Panc1 (cell line): Measurements from ENCODE around the gene RYR3. TPM values are rescaled to one million over a fixed set of nuclear protein-coding genes. Genes with fewer than 3 reads are reported as not detected.

Experiments used
- ATAC-seq: fragments of 200-7000 bp; cut with Tn5 transposase; 2 replicates; pipeline ENCODE4 v1.9.1; 2020; ENCODE audit warnings: mild to moderate bottlenecking, moderate library complexity
- BruUV-seq: library from RNA; stranded (reverse); fragments of 400-500 nt; replicated peaks from 2 replicates; lab custom pipeline; 2021; lab: Mats Ljungman, UMichigan
- CTCF ChIA-PET: fragments of 300-600 bp; sonication (Branson Sonifier 250); formaldehyde crosslinking; loops from one replicate; lab custom pipeline; 2022; ENCODE audit warnings: antibody characterized with exemption; lab: Charles Lee
- POLR2A ChIA-PET: fragments of 300-600 bp; sonication (Branson Sonifier 250); formaldehyde crosslinking; loops from one replicate; lab custom pipeline; 2022; ENCODE audit warnings: antibody characterized with exemption; lab: Charles Lee
- DNase-seq: peaks from one replicate; pipeline ENCODE4 v3.0.0-alpha.2; 2010; ENCODE audit warnings: low read depth, low spot score
- H3K27ac ChIP-seq: 2 replicates; pipeline ENCODE4 v1.5.1; 2011; ENCODE audit warnings: mild to moderate bottlenecking, low read length, inconsistent platforms
- H3K27me3 ChIP-seq: fragments of 200-500 bp; sonication (Bioruptor generic); 2 replicates; pipeline ENCODE4 v1.6.0; 2014; ENCODE audit warnings: low read length, inconsistent platforms; ENCODE audit not compliant: control insufficient read depth, insufficient read depth
- H3K36me3 ChIP-seq: fragments of 200-500 bp; sonication (Bioruptor generic); 2 replicates; pipeline ENCODE4 v1.5.1; 2014; ENCODE audit warnings: inconsistent platforms, mild to moderate bottlenecking, low read length, moderate library complexity; ENCODE audit not compliant: control insufficient read depth, insufficient read depth
- H3K4me1 ChIP-seq: 2 replicates; pipeline ENCODE4 v1.5.1; 2011; ENCODE audit warnings: inconsistent platforms, mild to moderate bottlenecking, low read length, moderate library complexity; ENCODE audit not compliant: control insufficient read depth, insufficient read depth
- H3K4me3 ChIP-seq, 2 experiments: 2 replicates each; pipeline ENCODE4 v1.5.1; 2011 to 2012; ENCODE audit warnings: low read depth in 2 of 2, low read length in 2 of 2, mild to moderate bottlenecking in 2 of 2, inconsistent platforms in 1 of 2, moderate library complexity in 1 of 2
- H3K9me3 ChIP-seq: fragments of 200-500 bp; sonication (Bioruptor generic); 2 replicates; pipeline ENCODE4 v1.5.1; 2014; ENCODE audit warnings: low read depth, mild to moderate bottlenecking, inconsistent platforms, low read length, moderate library complexity; ENCODE audit not compliant: control insufficient read depth, insufficient read depth
- CTCF ChIP-seq: fragments of 450-650 bp; IDR thresholded peaks from 2 replicates; pipeline ENCODE4 v1.5.1; 2017; ENCODE audit warnings: mild to moderate bottlenecking
- POLR2AphosphoS5 ChIP-seq: IDR thresholded peaks from 2 replicates; pipeline ENCODE4 v1.6.1; 2012; ENCODE audit warnings: mild to moderate bottlenecking, low read depth, low read length, moderate library complexity
- SIN3A ChIP-seq: IDR thresholded peaks from 2 replicates; pipeline ENCODE4 v1.6.1; 2012; ENCODE audit warnings: low read depth, mild to moderate bottlenecking, low read length, moderate library complexity, borderline replicate concordance; ENCODE audit not compliant: insufficient read depth
- in situ Hi-C: cut with HindIII; loops from 2 replicates; pipeline ENCODE4 v1.10.0; 2016; ENCODE audit warnings: low sequenced_read_pairs, low pct_unique_long_range_greater_than_20kb
- intact Hi-C: fragments of 100-400 bp; cut with micrococcal nuclease; formaldehyde crosslinking; loops from one replicate; pipeline ENCODE4 v1.10.0; 2022; ENCODE audit not compliant: unreplicated experiment
- total RNA-seq: library from RNA; stranded (reverse); gene quantifications from one replicate; pipeline ENCODE4 v1.2.1, GENCODE V29; 2021; ENCODE audit not compliant: unreplicated experiment
- TF ChIP-seq, protein P1 (sequence below), 2 experiments: IDR thresholded peaks; 2 replicates each; pipeline ENCODE4 v1.6.1; 2011 to 2012; ENCODE audit warnings: low read depth in 2 of 2, control low read depth in 1 of 2, low read length in 1 of 2, mild to moderate bottlenecking in 1 of 2, moderate library complexity in 1 of 2; ENCODE audit not compliant: insufficient read depth in 1 of 2

The RYR3 gene
- total RNA-seq, 1 experiment from 2014 or later: not detected

DNA sequence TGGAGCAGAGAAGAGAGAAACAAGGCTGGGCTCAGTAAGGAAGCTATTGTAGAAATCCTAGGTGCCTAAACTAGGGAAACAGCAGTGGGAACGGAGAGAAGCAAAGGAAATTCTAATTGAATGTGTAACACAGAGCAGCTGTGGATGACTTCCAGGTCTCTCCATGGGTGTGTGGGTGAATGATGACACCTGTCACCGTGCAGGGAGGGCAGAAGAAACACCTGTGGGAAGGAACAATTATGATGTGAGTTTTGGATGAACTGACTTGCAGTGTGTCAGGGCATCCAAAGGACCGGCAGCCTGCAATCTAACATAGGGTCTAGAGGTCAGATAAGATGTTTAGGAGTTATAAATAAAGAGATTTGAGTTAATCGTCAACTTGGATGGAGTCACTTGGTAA, 144.2 kb downstream of the RYR3 start:
- Histone ChIP-seq H3K27ac (no peak overlapping the region), H3K27me3 (no peaks in the 10 kb centered on the region; the same call in 1 of the 2 replicates), H3K4me1 (no peaks in the 10 kb centered on the region), H3K36me3 (no peaks in the 10 kb centered on the region), H3K9me3 (no peaks in the 10 kb centered on the region), H3K4me3 (no peak overlapping the region)
- no TSS peak for BruUV-seq
- DNase-seq: no peak
- in situ Hi-C loops (no loop called here), intact Hi-C loops (no loop called here)
- POLR2A ChIA-PET: no interaction called here
- no peak for ATAC-seq
- no peak for TF ChIP-seq POLR2AphosphoS5
- no peak for TF ChIP-seq CTCF
- TF ChIP-seq, protein P1, sequence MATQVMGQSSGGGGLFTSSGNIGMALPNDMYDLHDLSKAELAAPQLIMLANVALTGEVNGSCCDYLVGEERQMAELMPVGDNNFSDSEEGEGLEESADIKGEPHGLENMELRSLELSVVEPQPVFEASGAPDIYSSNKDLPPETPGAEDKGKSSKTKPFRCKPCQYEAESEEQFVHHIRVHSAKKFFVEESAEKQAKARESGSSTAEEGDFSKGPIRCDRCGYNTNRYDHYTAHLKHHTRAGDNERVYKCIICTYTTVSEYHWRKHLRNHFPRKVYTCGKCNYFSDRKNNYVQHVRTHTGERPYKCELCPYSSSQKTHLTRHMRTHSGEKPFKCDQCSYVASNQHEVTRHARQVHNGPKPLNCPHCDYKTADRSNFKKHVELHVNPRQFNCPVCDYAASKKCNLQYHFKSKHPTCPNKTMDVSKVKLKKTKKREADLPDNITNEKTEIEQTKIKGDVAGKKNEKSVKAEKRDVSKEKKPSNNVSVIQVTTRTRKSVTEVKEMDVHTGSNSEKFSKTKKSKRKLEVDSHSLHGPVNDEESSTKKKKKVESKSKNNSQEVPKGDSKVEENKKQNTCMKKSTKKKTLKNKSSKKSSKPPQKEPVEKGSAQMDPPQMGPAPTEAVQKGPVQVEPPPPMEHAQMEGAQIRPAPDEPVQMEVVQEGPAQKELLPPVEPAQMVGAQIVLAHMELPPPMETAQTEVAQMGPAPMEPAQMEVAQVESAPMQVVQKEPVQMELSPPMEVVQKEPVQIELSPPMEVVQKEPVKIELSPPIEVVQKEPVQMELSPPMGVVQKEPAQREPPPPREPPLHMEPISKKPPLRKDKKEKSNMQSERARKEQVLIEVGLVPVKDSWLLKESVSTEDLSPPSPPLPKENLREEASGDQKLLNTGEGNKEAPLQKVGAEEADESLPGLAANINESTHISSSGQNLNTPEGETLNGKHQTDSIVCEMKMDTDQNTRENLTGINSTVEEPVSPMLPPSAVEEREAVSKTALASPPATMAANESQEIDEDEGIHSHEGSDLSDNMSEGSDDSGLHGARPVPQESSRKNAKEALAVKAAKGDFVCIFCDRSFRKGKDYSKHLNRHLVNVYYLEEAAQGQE (IDR thresholded peaks at IDR 0.05; ENCODE audit: insufficient read depth in 1 of 2, low read depth in 2 of 2, low read length in 1 of 2): no peak
- CTCF ChIA-PET: no interaction called here

DNA sequence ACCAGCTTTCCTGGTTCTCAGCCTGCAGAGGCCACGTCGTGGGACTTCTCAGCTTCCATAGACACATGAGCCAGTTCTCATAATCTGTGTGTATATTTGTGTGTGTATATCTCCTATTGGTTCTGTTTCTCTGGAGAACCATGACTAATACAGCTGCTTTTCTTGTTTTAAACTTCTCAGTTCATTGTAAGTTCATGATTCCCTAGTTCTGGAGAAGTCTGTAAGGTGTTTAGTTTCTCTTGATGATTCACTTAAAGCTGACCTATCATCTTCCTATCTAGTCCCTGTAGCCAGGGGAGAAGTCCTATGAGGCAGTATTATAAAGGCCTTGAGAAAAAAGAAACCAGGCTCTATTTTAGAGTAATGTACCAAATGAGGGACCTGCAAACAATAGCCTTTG, 147.7 kb downstream of the RYR3 start:
- H3K27me3 ChIP-seq: no peaks in the 10 kb centered on the region; the same call in 1 of the 2 replicates
- H3K9me3 ChIP-seq: no peaks in the 10 kb centered on the region
- intact Hi-C loops (no loop called here), in situ Hi-C loops (no loop called here)
- DNase-seq (no peak), ATAC-seq (no peak)
- H3K4me1 ChIP-seq: no peaks in the 10 kb centered on the region
- no peaks in the 10 kb centered on the region for H3K36me3 ChIP-seq
- TF ChIP-seq, protein P1 (IDR thresholded peaks at IDR 0.05; ENCODE audit: insufficient read depth in 1 of 2, low read depth in 2 of 2, low read length in 1 of 2): no peak
- no peak for TF ChIP-seq SIN3A
- no peak for TF ChIP-seq POLR2AphosphoS5
- BruUV-seq: no TSS peak
- H3K4me3 ChIP-seq: no peak overlapping the region
- no peak overlapping the region for H3K27ac ChIP-seq
- CTCF ChIA-PET: no interaction called here
- POLR2A ChIA-PET: no interaction called here
